Breast epithelium (tissue), 4 donors: ENCODE data around the gene KRTAP25-1. TPM values are rescaled to one million over a fixed set of nuclear protein-coding genes. Genes with fewer than 3 reads are reported as not detected.

Experiments used
- DNase-seq, 2 donors: peaks; one replicate each; pipeline ENCODE4 v3.0.0-alpha.2; 2019; ENCODE audit warnings: low spot score in 2 of 2
- H3K27ac ChIP-seq, 2 donors: fragments of 200-600 bp; sonication (generic) in 1 of 2; one replicate each; pipeline ENCODE4 v1.5.1; 2016 to 2019; ENCODE audit warnings: mild to moderate bottlenecking in 1 of 2
- H3K27me3 ChIP-seq, 2 donors: fragments of 200-600 bp; sonication (generic) in 1 of 2; one replicate each; pipeline versions ENCODE4 v1.5.1 to v1.6.0; 2017 to 2019; ENCODE audit warnings: control low read depth in 1 of 2, mild to moderate bottlenecking in 1 of 2
- H3K36me3 ChIP-seq: fragments of 200-600 bp; one replicate; pipeline ENCODE4 v1.5.1; 2019
- H3K4me1 ChIP-seq, 2 donors: fragments of 200-600 bp; sonication (generic); one replicate each; pipeline ENCODE4 v1.5.1; 2016 to 2019; ENCODE audit warnings: control low read depth in 1 of 2
- H3K4me3 ChIP-seq, 3 donors: fragments of 200-600 bp; sonication (generic); 1 replicate in 2 of 3; 2 replicates in 1 of 3; pipeline ENCODE4 v1.5.1; 2016 to 2019; ENCODE audit warnings: mild to moderate bottlenecking in 3 of 3, moderate library complexity in 2 of 3
- H3K9me3 ChIP-seq, 2 donors: fragments of 200-600 bp; sonication (generic) in 1 of 2; one replicate each; pipeline ENCODE4 v1.5.1; 2016 to 2019; ENCODE audit warnings: control low read depth in 1 of 2
- POLR2A ChIP-seq: fragments of 450-650 bp; IDR thresholded peaks from one replicate; pipeline ENCODE4 v1.6.1; 2016; ENCODE audit warnings: antibody characterized with exemption, mild to moderate bottlenecking, moderate library complexity
- POLR2AphosphoS5 ChIP-seq, 3 donors: sonication (generic); formaldehyde crosslinking; IDR thresholded peaks; one replicate each; pipeline ENCODE4 v1.6.1; 2017; ENCODE audit warnings: antibody characterized with exemption in 3 of 3
- intact Hi-C: fragments of 100-400 bp; cut with DNase I; formaldehyde crosslinking; loops from one replicate; pipeline ENCODE4 v1.15.1; 2023; ENCODE audit warnings: low total_unique reads
- total RNA-seq, 3 donors: library from RNA; depleted of rRNA; stranded (reverse); fragments of >200 nt; gene quantifications; one replicate each; pipeline ENCODE4 v1.1.0, GENCODE V29; 2016
- TF ChIP-seq, protein P1 (sequence below), 3 donors: fragments of 450-650 bp; IDR thresholded peaks; one replicate each; pipeline ENCODE4 v1.5.1; 2016 to 2017; ENCODE audit warnings: antibody characterized with exemption in 3 of 3, mild to moderate bottlenecking in 3 of 3, moderate library complexity in 3 of 3

KRTAP25-1 gene
- total RNA-seq, 3 donors from 2014 or later = not detected

DNA sequence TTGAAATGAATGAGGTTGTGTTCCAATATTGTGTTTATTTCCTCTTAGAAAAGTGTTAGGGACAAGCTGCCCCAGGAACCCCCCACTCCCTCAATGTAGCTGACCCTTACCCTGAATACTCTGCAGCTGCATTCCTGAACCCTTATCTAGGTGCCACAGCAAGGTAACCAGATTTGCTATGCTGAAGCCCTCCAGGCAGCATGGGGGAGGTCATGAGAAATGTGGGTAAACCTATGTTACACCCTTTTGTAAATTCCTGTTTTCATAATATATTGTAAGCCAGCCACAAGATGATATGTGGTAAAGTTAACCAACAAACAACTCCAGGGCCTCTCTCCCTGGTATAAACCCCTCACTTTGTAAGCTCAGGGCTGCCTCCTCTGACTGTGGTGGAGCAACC is 45.6 kb downstream of the KRTAP25-1 start:
- no peaks in the 10 kb centered on the region for H3K36me3 ChIP-seq

DNA sequence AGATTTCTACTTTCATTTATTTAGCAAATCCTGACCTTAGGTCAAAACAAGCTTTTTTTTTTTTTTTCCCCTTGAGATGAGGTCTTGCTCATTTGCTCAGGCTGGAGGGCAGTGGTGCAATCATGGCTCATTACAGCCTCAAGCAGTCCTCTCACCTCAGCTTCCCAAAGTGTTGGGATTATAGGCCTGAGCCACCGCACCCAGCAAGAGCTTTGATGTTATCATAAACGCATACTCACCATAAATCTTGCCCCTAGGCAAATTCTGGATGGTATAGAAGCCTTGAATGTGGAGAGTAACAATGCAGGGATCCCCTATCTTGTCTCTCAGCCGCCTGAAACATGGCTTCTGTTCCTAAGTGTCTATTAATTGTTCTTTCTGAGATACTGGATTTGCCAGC is 48.7 kb downstream of the KRTAP25-1 start:
- TF ChIP-seq POLR2AphosphoS5 (IDR thresholded peaks at IDR 0.05) = no peak
- H3K27me3 ChIP-seq = no peaks in the 10 kb centered on the region
- H3K9me3 ChIP-seq = no peaks in the 10 kb centered on the region
- intact Hi-C loops = loop anchor here (5.0 kb wide), 1 partner anchor 1022 kb away; no protein-coding TSS in a partner anchor
- H3K4me3 ChIP-seq = no peak overlapping the region
- DNase-seq = no peak
- no peak overlapping the region for H3K27ac ChIP-seq
- no peaks in the 10 kb centered on the region for H3K4me1 ChIP-seq
- no peaks in the 10 kb centered on the region for H3K36me3 ChIP-seq

More for the DNA sequence above, 45.6 kb downstream of the KRTAP25-1 start:
- no peak overlapping the region for H3K27ac ChIP-seq
- intact Hi-C loops = loop anchor here (5.0 kb wide), 1 partner anchor 1019 kb away; no protein-coding TSS in a partner anchor
- TF ChIP-seq, protein P1, sequence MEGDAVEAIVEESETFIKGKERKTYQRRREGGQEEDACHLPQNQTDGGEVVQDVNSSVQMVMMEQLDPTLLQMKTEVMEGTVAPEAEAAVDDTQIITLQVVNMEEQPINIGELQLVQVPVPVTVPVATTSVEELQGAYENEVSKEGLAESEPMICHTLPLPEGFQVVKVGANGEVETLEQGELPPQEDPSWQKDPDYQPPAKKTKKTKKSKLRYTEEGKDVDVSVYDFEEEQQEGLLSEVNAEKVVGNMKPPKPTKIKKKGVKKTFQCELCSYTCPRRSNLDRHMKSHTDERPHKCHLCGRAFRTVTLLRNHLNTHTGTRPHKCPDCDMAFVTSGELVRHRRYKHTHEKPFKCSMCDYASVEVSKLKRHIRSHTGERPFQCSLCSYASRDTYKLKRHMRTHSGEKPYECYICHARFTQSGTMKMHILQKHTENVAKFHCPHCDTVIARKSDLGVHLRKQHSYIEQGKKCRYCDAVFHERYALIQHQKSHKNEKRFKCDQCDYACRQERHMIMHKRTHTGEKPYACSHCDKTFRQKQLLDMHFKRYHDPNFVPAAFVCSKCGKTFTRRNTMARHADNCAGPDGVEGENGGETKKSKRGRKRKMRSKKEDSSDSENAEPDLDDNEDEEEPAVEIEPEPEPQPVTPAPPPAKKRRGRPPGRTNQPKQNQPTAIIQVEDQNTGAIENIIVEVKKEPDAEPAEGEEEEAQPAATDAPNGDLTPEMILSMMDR (IDR thresholded peaks at IDR 0.05) = no peak
- no peak for TF ChIP-seq POLR2AphosphoS5 (IDR thresholded peaks at IDR 0.05)
- TF ChIP-seq POLR2A = no peak
- no peaks in the 10 kb centered on the region for H3K9me3 ChIP-seq
- no peak overlapping the region for H3K4me3 ChIP-seq
- no peaks in the 10 kb centered on the region for H3K27me3 ChIP-seq
- H3K4me1 ChIP-seq = no peaks in the 10 kb centered on the region
- no peak for DNase-seq

Other genes starting within 250 kb of the KRTAP25-1 start
- gene CLDN17, start 122.7 kb downstream of the KRTAP25-1 start, total RNA-seq = not detected
- gene CLDN8, start 73.4 kb downstream of the KRTAP25-1 start, total RNA-seq = 100 to 1,000 TPM in 1 of 3 donors, 10 to 100 TPM in 1, under 1 TPM in 1; 0.16 to 213 (median 39.7) TPM
- gene KRTAP24-1, start 6.6 kb downstream of the KRTAP25-1 start, total RNA-seq = not detected
- gene KRTAP26-1, start 30.8 kb upstream of the KRTAP25-1 start, total RNA-seq = not detected
- not detected for gene KRTAP27-1, start 48.2 kb upstream of the KRTAP25-1 start, total RNA-seq
- gene KRTAP23-1, start 59.1 kb upstream of the KRTAP25-1 start, total RNA-seq = not detected
- gene KRTAP13-2, start 82.8 kb upstream of the KRTAP25-1 start, total RNA-seq = not detected
- not detected for gene KRTAP13-1, start 106.5 kb upstream of the KRTAP25-1 start, total RNA-seq
- not detected for gene KRTAP13-3, start 136.4 kb upstream of the KRTAP25-1 start, total RNA-seq
- not detected for gene KRTAP13-4, start 140.7 kb upstream of the KRTAP25-1 start, total RNA-seq
- gene KRTAP15-1, start 150.8 kb upstream of the KRTAP25-1 start, total RNA-seq = not detected
- gene KRTAP19-1, start 190.9 kb upstream of the KRTAP25-1 start, total RNA-seq = not detected
- not detected for gene KRTAP19-2, start 197.9 kb upstream of the KRTAP25-1 start, total RNA-seq
- gene KRTAP19-3, start 202.5 kb upstream of the KRTAP25-1 start, total RNA-seq = not detected
- gene KRTAP19-4, start 207.7 kb upstream of the KRTAP25-1 start, total RNA-seq = not detected
- gene KRTAP19-5, start 212.6 kb upstream of the KRTAP25-1 start, total RNA-seq = not detected